Measurements from ENCODE around the gene DIAPH3.

DIAPH3 gene

DNA sequence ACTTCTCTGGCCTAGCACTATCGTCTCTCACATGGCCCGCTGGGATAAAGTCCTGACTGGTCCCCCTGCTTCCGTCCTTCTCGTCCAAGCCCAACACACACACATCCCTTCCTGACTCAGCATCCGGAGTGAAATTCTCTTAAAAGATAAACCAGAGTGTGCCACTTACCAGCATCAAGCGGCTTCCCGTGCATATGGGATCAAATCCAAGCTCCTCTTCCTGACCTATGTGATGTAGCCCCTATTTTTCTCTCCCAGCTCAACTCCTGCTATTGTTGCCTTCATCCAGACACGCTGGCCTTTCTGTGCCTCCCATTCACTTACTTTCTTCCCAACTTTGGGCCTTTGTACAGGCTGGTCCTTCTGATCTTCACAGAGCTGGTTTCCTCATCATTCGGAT is 530.4 kb downstream of the DIAPH3 start:
- no peak for TF ChIP-seq CTCF (IDR thresholded peaks at IDR 0.05; ENCODE audit: insufficient read depth, missing control alignments)
- FAIRE-seq = no peak
- DNase-seq (ENCODE audit: insufficient read length, low spot score) = no peak

GRCh38 chr13:59631271-59631670 is 532.5 kb downstream of the DIAPH3 start:
- no peak for TF ChIP-seq CTCF (IDR thresholded peaks at IDR 0.05; ENCODE audit: insufficient read depth, missing control alignments)
- DNase-seq (ENCODE audit: insufficient read length, low spot score) (no peak), FAIRE-seq (no peak)

DNA sequence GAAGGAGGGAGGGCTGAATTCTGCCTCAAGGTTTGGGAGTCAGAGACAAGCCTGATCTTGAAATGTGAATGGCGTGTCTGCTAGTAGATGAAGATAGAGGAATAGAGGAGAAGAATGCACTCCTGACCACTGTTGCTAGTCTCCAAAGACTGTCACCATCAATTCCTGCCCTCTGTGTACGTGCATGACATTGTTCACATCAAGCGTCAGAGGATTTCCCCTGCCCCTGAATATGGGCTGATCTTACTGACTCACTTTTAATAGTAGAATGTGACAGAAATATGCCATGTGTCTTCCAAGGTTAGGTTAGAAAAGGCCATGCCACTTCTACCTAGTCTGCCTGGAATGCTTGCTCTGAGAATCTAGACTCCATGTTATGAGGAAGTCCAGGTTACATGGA is 538.6 kb downstream of the DIAPH3 start:
- DNase-seq (ENCODE audit: insufficient read length, low spot score) = no peak
- FAIRE-seq = no peak
- TF ChIP-seq CTCF (IDR thresholded peaks at IDR 0.05; ENCODE audit: insufficient read depth, missing control alignments) = no peak

DNA sequence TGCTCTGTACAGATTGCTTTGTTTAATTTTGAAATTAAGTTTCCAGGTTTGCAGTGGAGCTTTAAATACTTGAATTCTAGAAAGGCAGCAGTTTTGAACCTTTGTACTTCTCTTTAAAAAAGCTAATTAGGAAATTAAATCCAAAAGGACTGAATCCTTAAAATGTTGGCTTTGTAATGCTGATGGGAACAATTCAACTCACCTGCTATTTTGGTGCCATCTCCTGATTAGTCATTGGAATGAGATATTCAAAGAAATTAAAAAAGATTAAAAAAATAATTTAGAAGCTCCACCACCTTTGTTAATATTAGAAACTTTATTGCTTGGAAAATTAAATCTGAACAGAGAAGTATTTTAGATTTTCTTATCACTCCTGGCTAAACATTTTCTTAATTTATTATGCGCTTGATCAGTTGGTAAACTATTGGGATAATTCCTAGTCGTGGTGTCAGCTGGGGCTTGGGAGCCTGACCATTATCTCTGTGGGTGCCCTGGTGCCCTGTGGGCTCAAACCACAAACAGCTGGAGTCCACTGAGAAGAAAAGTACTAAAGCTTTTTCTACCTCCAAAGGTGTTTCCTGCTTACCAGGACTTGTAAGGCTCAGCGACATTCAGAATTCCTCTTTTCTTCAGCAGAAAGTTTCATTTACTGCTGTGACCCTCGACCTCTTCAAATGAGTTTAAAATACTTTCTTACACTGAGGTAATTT is 540.4 kb downstream of the DIAPH3 start:
- no peak for TF ChIP-seq CTCF (IDR thresholded peaks at IDR 0.05; ENCODE audit: insufficient read depth, missing control alignments)
- FAIRE-seq = no peak
- no peak for DNase-seq (ENCODE audit: insufficient read length, low spot score)

DNA sequence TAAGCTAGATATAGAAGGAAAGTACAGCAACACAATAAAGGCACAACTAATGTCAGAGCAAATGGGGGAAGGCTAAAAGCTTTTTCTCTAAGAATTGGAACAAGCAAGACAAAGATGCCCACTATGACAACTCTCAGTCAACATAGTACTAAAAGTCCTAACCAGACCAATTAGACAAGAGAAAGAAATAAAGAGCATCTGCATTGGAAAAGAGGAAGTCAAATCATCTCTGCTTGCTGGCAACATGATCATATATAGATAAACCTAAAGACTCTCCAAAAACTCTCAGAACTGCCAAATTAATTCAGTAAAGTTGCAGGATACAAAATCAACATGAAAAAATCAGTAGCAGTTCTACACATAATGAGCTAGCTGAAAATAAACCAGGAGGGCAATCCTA is 542.0 kb downstream of the DIAPH3 start:
- DNase-seq (ENCODE audit: insufficient read length, low spot score) (no peak), FAIRE-seq (no peak)
- TF ChIP-seq CTCF (IDR thresholded peaks at IDR 0.05; ENCODE audit: insufficient read depth, missing control alignments) = no peak
